IMR-90 (cell line): ENCODE data around the gene OR2B6.

Experiments used
- BHLHE40 ChIP-seq: fragments of 150-350 bp; IDR thresholded peaks from 2 replicates; pipeline ENCODE4 v1.6.1; 2016; ENCODE audit warnings: mild to moderate bottlenecking, low read depth, low read length
- CEBPB ChIP-seq: IDR thresholded peaks from 2 replicates; pipeline ENCODE4 v1.6.1; 2012; ENCODE audit warnings: low read depth, low read length, improper control_type of control experiment
- CHD1 ChIP-seq: IDR thresholded peaks from 2 replicates; pipeline ENCODE4 v1.6.1; 2012; ENCODE audit warnings: low read depth, low read length, improper control_type of control experiment
- FOS ChIP-seq: fragments of 150-350 bp; IDR thresholded peaks from 2 replicates; pipeline ENCODE4 v1.6.1; 2016; ENCODE audit warnings: low read depth, low read length
- MAFK ChIP-seq: IDR thresholded peaks from 2 replicates; pipeline ENCODE4 v1.6.1; 2012; ENCODE audit warnings: low read depth, low read length, improper control_type of control experiment
- MAZ ChIP-seq: IDR thresholded peaks from 2 replicates; pipeline ENCODE4 v1.6.1; 2012; ENCODE audit warnings: low read depth, mild to moderate bottlenecking, low read length, improper control_type of control experiment, moderate library complexity, borderline replicate concordance
- MXI1 ChIP-seq: IDR thresholded peaks from 2 replicates; pipeline ENCODE4 v1.6.1; 2012; ENCODE audit warnings: low read depth, mild to moderate bottlenecking, low read length, moderate library complexity, borderline replicate concordance
- POLR2A ChIP-seq: IDR thresholded peaks from 2 replicates; pipeline ENCODE4 v1.6.1; 2012; ENCODE audit warnings: mild to moderate bottlenecking, low read depth, low read length
- RAD21 ChIP-seq: IDR thresholded peaks from 2 replicates; pipeline ENCODE4 v1.6.1; 2012; ENCODE audit warnings: low read length, improper control_type of control experiment
- RCOR1 ChIP-seq: IDR thresholded peaks from 2 replicates; pipeline ENCODE4 v1.6.1; 2012; ENCODE audit warnings: mild to moderate bottlenecking, low read length, improper control_type of control experiment; ENCODE audit not compliant: insufficient replicate concordance
- SMC3 ChIP-seq: fragments of 150-350 bp; IDR thresholded peaks from 2 replicates; pipeline ENCODE4 v1.6.1; 2016; ENCODE audit warnings: low read depth, mild to moderate bottlenecking, antibody characterized with exemption, low read length, moderate library complexity
- USF2 ChIP-seq: fragments of 150-350 bp; IDR thresholded peaks from 2 replicates; pipeline ENCODE4 v1.6.1; 2017; ENCODE audit warnings: mild to moderate bottlenecking, antibody characterized with exemption, low read length, low read depth
- TF ChIP-seq, protein P1 (sequence below): conservative IDR thresholded peaks from 2 replicates; pipeline ENCODE4 v1.5.1; 2012; ENCODE audit warnings: mild to moderate bottlenecking, low read depth, low read length, improper control_type of control experiment

- TF ChIP-seq, protein P1, sequence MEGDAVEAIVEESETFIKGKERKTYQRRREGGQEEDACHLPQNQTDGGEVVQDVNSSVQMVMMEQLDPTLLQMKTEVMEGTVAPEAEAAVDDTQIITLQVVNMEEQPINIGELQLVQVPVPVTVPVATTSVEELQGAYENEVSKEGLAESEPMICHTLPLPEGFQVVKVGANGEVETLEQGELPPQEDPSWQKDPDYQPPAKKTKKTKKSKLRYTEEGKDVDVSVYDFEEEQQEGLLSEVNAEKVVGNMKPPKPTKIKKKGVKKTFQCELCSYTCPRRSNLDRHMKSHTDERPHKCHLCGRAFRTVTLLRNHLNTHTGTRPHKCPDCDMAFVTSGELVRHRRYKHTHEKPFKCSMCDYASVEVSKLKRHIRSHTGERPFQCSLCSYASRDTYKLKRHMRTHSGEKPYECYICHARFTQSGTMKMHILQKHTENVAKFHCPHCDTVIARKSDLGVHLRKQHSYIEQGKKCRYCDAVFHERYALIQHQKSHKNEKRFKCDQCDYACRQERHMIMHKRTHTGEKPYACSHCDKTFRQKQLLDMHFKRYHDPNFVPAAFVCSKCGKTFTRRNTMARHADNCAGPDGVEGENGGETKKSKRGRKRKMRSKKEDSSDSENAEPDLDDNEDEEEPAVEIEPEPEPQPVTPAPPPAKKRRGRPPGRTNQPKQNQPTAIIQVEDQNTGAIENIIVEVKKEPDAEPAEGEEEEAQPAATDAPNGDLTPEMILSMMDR, result no peak
- TF ChIP-seq POLR2A (no peak), MAFK (no peak), FOS (no peak), RCOR1 (no peak), BHLHE40 (no peak), MAZ (no peak), CEBPB (no peak), SMC3 (no peak), CHD1 (no peak), RAD21 (no peak), USF2 (no peak), MXI1 (no peak)
Measured at GRCh38 chr6:27957516-27957915, 475 bp downstream of the OR2B6 start.
